Measurements from ENCODE around the gene GUCY2D. TPM values are rescaled to one million over a fixed set of nuclear protein-coding genes. Genes with fewer than 3 reads are reported as not detected.

Gene GUCY2D
- total RNA-seq, 4 donors from 2014 or later = 0.30 TPM; not detected in 3

DNA sequence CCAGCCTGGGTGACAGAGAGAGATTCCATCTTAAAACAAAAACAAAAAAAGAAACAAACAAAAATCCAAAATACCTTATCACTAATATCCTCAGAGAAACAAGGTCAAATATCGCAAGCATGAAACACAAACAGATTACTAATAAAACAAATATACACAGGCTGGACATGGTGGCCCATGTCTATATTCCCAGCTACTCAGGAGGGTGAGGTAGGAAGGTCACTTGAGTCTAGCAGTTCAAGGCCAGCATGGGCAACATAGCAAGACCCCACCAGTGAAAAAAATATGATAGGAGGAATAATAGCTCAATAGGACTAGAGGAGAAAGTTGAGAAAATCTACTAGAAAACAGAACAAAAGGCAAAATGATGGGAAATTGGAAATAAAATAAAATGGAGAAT, 29.5 kb downstream of the GUCY2D start:
- no peak for DNase-seq (ENCODE audit: low spot score in 2 of 2)
- 91% methylated on average over 1 of the region's 1 CpG for whole genome bisulfite sequencing, 2 donors
- Histone ChIP-seq H3K4me1 (no peaks in the 10 kb centered on the region), H3K9me3 (peaks cover 0 to 4% (median 0%) of the 10 kb centered on the region in 4 donors), H3K36me3 (no peaks in the 10 kb centered on the region), H3K27ac (no peak overlapping the region), H3K4me3 (no peak overlapping the region), H3K27me3 (peaks cover 0 to 54% of the 10 kb centered on the region in 2 donors)
- TF ChIP-seq, protein P1, sequence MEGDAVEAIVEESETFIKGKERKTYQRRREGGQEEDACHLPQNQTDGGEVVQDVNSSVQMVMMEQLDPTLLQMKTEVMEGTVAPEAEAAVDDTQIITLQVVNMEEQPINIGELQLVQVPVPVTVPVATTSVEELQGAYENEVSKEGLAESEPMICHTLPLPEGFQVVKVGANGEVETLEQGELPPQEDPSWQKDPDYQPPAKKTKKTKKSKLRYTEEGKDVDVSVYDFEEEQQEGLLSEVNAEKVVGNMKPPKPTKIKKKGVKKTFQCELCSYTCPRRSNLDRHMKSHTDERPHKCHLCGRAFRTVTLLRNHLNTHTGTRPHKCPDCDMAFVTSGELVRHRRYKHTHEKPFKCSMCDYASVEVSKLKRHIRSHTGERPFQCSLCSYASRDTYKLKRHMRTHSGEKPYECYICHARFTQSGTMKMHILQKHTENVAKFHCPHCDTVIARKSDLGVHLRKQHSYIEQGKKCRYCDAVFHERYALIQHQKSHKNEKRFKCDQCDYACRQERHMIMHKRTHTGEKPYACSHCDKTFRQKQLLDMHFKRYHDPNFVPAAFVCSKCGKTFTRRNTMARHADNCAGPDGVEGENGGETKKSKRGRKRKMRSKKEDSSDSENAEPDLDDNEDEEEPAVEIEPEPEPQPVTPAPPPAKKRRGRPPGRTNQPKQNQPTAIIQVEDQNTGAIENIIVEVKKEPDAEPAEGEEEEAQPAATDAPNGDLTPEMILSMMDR (IDR thresholded peaks at IDR 0.05) = no peak
- no peak for TF ChIP-seq EP300 (IDR thresholded peaks at IDR 0.05)
- TF ChIP-seq POLR2A (IDR thresholded peaks at IDR 0.05) = no peak

DNA sequence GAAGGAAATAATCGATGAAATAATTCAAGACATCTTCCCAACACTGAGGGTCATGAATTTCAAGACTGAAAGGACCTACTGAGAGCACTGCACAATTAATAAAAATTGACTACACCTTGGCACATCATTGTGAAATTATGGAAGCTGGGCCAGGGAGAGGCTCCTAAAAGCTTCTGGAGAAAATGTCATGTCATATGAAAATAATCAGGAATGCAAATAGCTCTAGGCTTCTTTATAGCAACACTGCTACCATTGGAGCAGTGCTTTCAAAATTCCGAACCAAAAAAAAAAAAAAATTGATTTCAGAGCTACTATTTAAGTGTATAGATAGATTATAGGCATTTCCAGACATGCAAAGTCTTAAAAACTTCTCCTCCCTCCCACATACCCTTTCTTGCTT, 30.0 kb downstream of the GUCY2D start:
- Histone ChIP-seq H3K27me3 (peaks cover 0 to 58% of the 10 kb centered on the region in 2 donors), H3K4me3 (no peak overlapping the region)
- WGBS, 2 donors = 55 to 75% methylated on average over 2 of the region's 2 CpGs

DNA sequence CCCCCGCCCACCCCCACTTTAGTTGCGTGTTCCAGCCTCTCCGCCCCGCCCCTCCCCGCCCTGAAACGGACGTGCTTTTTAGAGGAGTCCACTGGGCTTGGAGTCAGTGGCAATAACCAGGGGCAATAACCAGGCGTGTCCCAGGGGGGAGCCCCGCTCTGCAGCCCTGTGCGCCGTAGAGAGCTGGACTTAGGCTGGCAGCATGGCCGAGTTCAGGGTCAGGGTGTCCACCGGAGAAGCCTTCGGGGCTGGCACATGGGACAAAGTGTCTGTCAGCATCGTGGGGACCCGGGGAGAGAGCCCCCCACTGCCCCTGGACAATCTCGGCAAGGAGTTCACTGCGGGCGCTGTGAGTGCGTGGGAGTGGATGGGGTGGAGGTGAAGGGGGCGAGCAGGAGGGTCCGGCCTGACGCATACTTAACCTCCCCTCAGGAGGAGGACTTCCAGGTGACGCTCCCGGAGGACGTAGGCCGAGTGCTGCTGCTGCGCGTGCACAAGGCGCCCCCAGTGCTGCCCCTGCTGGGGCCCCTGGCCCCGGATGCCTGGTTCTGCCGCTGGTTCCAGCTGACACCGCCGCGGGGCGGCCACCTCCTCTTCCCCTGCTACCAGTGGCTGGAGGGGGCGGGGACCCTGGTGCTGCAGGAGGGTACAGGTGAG, 36.7 kb downstream of the GUCY2D start, which contains the start of gene ALOX15B:
Gene ALOX15B, plus strand, starts transcription at position 106 of the 657 bp plus-strand sequence. Its CDS starts 97 bp downstream, at position 203.
- Histone ChIP-seq H3K4me1 (peaks cover 0 to 17% (median 4%) of the 10 kb centered on the region in 4 donors), H3K4me3 (peak within 1 kb of the TSS; percentile 11 to 47 (median 20)), H3K36me3 (no peaks in the 10 kb centered on the region), H3K9me3 (no peaks in the 10 kb centered on the region), H3K27me3 (peaks cover 0 to 45% of the 10 kb centered on the region in 2 donors), H3K27ac (no peak within 1 kb of the TSS)
- TF ChIP-seq EP300 (IDR thresholded peaks at IDR 0.05) (no peak), POLR2A (IDR thresholded peaks at IDR 0.05) (no peak)
- TF ChIP-seq, protein P1 (IDR thresholded peaks at IDR 0.05) = no peak
- 7 to 11% methylated on average over 23 to 30 of the region's 37 CpGs for WGBS, 2 donors
- DNase-seq (ENCODE audit: low spot score in 2 of 2) = no peak

More for the DNA sequence above, 30.0 kb downstream of the GUCY2D start:
- Histone ChIP-seq H3K27ac (no peak overlapping the region), H3K9me3 (peaks cover 0 to 4% (median 0%) of the 10 kb centered on the region in 4 donors), H3K4me1 (no peaks in the 10 kb centered on the region), H3K36me3 (no peaks in the 10 kb centered on the region)
- no peak for DNase-seq (ENCODE audit: low spot score in 2 of 2)
- no peak for TF ChIP-seq POLR2A (IDR thresholded peaks at IDR 0.05)
- no peak for TF ChIP-seq EP300 (IDR thresholded peaks at IDR 0.05)
- TF ChIP-seq, protein P1 (IDR thresholded peaks at IDR 0.05) = no peak

DNA sequence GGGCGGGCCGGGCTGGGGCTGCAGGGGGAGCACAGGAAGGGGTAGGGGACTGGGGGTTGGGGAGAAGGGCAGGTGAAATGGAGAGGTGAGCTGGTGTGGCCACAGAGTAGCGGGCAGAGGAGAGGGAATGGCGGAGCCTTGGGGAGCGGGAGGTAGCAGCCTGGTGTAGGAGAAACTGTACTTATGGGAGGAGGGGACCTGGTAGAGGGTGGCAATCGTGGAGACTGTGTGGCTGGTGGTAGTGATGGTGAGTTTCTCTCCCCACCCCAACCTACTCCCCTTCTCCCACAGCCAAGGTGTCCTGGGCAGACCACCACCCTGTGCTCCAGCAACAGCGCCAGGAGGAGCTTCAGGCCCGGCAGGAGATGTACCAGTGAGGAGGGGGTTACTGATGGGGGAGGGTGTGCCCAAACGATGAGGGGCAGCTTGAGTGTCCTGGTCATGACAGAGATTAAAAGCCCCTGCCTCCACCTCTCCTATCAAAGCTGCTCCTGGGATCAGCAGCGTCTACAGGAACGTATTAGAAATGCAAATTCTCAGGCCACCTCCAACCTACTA, 37.3 kb downstream of the GUCY2D start:
- 57 to 61% methylated on average over 7 to 11 of the region's 11 CpGs for WGBS, 2 donors
- TF ChIP-seq, protein P1 (IDR thresholded peaks at IDR 0.05) = no peak
- TF ChIP-seq EP300 (IDR thresholded peaks at IDR 0.05) = no peak
- DNase-seq (ENCODE audit: low spot score in 2 of 2) = no peak
- Histone ChIP-seq H3K4me3 (peak overlapping the region in 3 of 4 donors; percentile 11 to 47 (median 30)), H3K4me1 (peaks cover 0 to 17% (median 4%) of the 10 kb centered on the region in 4 donors), H3K36me3 (no peaks in the 10 kb centered on the region), H3K27ac (no peak overlapping the region), H3K9me3 (no peaks in the 10 kb centered on the region), H3K27me3 (peaks cover 0 to 39% of the 10 kb centered on the region in 2 donors)

Data from tibial nerve (tissue), 4 donors.